Subcutaneous adipose tissue (tissue), 4 donors: ENCODE results near the gene POU2F1. TPM values are rescaled to one million over a fixed set of nuclear protein-coding genes. Genes with fewer than 3 reads are reported as not detected.

Experiments used
- total RNA-seq, 4 donors: library from RNA; depleted of rRNA; stranded (reverse); fragments of >200 nt; gene quantifications; one replicate each; pipeline ENCODE4 v1.1.0, GENCODE V29; 2016
- TF ChIP-seq, protein P1 (sequence below): fragments of 450-650 bp; IDR thresholded peaks from one replicate; pipeline ENCODE4 v1.5.1; 2016; ENCODE audit warnings: low read depth, mild to moderate bottlenecking, control low read depth, antibody characterized with exemption, moderate library complexity

Gene POU2F1
- total RNA-seq, 4 donors from 2014 or later: 17.1 to 40.6 (median 20.5) TPM

- TF ChIP-seq, protein P1, sequence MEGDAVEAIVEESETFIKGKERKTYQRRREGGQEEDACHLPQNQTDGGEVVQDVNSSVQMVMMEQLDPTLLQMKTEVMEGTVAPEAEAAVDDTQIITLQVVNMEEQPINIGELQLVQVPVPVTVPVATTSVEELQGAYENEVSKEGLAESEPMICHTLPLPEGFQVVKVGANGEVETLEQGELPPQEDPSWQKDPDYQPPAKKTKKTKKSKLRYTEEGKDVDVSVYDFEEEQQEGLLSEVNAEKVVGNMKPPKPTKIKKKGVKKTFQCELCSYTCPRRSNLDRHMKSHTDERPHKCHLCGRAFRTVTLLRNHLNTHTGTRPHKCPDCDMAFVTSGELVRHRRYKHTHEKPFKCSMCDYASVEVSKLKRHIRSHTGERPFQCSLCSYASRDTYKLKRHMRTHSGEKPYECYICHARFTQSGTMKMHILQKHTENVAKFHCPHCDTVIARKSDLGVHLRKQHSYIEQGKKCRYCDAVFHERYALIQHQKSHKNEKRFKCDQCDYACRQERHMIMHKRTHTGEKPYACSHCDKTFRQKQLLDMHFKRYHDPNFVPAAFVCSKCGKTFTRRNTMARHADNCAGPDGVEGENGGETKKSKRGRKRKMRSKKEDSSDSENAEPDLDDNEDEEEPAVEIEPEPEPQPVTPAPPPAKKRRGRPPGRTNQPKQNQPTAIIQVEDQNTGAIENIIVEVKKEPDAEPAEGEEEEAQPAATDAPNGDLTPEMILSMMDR: no peak
Observed at GRCh38 chr1:167446966-167447365, 226.3 kb downstream of the POU2F1 start.

DNA sequence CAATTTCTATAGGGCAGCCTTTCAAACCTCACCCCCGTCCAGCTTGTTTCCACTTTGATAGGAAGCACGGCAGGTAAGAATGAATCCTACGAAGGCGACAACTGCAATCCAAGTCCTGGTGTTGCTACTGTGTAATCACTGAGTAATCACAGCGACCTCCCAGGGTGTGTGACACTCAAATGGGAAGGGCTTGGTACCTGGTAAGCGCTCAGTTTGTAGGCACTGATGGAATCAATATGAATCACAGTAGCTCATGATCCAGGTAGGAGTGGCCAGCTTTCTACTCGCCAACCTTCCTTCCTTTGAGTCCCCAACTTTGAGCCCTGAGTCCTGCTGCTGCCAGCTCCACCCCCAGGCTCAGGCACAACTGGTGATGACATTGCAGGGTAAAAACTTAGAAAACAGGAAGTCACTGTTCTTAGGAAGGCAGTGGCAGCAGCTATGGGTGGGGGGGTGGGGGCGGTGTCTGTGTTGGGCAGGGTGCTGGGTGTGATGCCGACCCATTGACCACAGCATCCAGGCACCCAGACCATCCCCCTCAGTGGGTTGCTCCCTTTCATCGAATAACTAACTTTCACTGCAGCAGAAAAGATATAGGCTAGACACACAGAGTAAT is 226.9 kb downstream of the POU2F1 start:
- TF ChIP-seq, protein P1: no peak

- TF ChIP-seq, protein P1: no peak
Observed at GRCh38 chr1:167450843-167451242, 230.2 kb downstream of the POU2F1 start.

GRCh38 chr1:167452483-167452882 is 231.8 kb downstream of the POU2F1 start:
- TF ChIP-seq, protein P1: no peak

DNA sequence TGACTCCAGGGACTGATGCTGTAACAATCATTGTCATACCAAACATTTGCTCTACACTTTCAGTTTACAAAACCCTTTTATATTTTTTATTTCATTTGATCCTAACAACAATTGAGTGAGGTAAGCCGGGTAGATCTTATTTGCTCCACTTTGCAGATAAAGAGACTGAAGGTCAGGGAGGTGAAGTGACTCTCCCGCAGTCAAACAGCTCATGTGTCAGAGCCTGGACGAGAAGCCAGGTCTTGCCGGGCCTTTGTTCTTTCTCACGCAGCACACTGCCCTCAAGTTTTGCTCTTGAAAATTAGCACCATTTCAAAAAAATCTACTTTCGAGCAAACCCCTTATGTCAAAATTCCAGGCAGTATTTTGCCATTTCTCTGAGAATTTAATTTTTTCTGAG is 232.4 kb downstream of the POU2F1 start:
- TF ChIP-seq, protein P1: no peak

GRCh38 chr1:167454304-167454893 is 233.7 kb downstream of the POU2F1 start:
- TF ChIP-seq, protein P1: no peak

GRCh38 chr1:167454894-167455785 is 234.5 kb downstream of the POU2F1 start:
- TF ChIP-seq, protein P1: no peak
